ENCODE data around the gene VLDLR.
"Not testable (repeated sequence)": the region's sequence is repeated elsewhere in the genome, so short reads cannot be mapped to it uniquely, and the experiment has no call there.

The VLDLR gene

GRCh38 chr9:2664174-2665065 is 42.8 kb downstream of the VLDLR start:
- DNase-seq, result no peak

DNA sequence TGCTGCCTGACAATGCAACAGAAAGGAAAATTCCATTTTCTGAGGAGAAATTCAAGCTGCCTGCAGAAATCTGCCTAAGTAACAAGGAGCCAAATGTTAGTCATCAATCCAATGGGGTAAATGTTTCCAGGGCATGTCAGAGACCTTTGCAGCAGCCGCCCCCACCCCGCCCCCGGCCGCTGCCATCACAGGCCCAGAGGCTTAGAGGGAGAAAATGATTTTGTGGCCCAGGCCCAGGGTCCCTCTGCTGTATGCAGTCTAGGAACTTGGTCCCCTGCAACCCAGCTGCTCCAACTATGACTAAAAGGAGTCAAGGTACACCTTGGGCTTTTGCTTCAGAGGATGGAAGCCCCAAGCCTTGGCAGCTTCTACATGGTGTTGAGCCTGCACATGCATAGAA is 45.0 kb downstream of the VLDLR start:
- DNase-seq, result no peak

DNA sequence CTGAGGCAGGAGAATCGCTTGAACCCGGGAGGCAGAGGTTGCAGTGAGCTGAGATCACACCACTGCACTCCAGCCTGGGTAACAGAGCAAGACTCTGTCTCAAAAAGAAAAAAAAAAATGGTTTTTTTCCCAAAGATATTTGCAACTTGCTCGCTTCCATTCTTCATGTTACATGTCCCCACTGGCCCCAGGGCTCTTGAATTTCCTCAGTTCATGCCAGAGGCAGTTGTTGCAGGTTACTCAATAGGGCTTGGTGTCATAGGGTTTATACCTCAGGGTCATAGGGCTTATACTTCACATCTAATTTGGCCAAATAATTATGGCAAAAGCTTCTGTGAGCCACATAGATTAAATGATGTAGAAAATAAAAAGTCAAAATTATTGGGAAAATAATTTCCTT is 51.6 kb downstream of the VLDLR start:
- no peak for DNase-seq

- no peak for DNase-seq
Measured at GRCh38 chr9:2674141-2674824, 52.7 kb downstream of the VLDLR start.

GRCh38 chr9:2675834-2676233 is 54.2 kb downstream of the VLDLR start:
- no peak for DNase-seq

DNA sequence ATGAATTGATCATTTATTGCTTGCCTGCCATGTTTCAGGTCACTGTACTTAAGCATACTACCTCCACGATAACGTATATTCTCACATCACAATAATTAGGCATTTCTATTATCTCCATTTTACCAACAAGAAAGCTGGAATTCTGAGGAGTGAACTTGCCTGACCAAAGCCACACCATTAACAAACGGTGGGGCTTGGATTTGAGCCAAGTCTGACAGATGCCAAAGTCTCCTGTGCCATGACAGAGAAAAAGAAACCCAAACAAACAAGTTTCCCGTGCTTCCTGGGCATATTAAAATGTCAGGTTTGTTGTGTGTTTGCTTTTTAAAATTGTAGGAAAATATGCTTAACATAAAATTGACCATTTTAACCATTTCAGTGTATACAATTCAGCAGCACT is 54.9 kb downstream of the VLDLR start:
- no peak for DNase-seq

GRCh38 chr9:2677915-2678889 is 56.6 kb downstream of the VLDLR start:
- no peak for DNase-seq

- no peak for DNase-seq
Measured at GRCh38 chr9:2679011-2679410, 57.4 kb downstream of the VLDLR start.

GRCh38 chr9:2681981-2682380 is 60.4 kb downstream of the VLDLR start:
- DNase-seq, result no peak

DNA sequence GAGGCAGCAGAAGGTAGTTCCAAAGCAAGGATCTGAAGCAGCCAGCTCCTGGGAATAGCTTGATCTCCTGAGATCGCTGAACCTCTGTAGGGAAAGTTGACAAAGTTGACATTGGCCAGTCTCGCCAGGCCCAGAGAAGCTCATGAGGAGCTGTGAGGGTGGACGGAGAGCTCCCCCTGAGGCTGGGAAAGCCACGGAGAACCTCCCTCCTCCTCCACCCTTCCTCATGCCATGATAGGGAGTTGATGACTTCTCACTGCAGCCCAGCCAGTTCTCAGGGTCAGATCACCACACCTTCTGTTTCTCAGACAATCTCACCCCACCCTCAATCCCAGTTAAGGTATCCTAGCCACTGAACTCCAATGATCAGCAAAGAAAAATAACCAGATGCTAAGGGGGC is 65.3 kb downstream of the VLDLR start:
- no peak for DNase-seq

GRCh38 chr9:2688636-2689035 is 67.0 kb downstream of the VLDLR start:
- DNase-seq, result no peak

GRCh38 chr9:2691212-2691611 is 69.6 kb downstream of the VLDLR start:
- DNase-seq, result no peak

- no peak for DNase-seq
Measured at GRCh38 chr9:2691626-2692025, 70.0 kb downstream of the VLDLR start.

- DNase-seq, result no peak
Measured at GRCh38 chr9:2693056-2693455, 71.5 kb downstream of the VLDLR start.

DNA sequence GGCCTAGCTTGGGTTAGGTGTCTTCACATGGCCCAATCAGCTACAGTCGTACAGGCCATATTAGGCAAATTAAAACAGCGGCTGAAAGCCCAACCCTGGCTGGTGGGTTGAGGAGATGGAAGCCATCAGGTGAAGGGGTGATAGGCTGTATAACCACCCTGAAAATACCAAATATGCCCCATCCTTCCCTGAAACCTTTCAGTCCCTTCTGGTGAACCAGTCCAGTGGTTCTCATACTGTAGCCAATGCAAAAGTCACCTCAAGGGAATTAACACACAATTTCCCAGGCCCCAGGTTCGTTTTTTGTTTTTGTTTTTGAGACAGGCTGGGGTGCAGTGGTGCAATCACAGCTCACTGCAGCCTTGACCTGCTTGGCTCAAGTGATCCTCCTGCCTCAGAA is 75.9 kb downstream of the VLDLR start:
- no peak for DNase-seq

- no peak for DNase-seq
Measured at GRCh38 chr9:2700398-2700797, 78.8 kb downstream of the VLDLR start.

DNA sequence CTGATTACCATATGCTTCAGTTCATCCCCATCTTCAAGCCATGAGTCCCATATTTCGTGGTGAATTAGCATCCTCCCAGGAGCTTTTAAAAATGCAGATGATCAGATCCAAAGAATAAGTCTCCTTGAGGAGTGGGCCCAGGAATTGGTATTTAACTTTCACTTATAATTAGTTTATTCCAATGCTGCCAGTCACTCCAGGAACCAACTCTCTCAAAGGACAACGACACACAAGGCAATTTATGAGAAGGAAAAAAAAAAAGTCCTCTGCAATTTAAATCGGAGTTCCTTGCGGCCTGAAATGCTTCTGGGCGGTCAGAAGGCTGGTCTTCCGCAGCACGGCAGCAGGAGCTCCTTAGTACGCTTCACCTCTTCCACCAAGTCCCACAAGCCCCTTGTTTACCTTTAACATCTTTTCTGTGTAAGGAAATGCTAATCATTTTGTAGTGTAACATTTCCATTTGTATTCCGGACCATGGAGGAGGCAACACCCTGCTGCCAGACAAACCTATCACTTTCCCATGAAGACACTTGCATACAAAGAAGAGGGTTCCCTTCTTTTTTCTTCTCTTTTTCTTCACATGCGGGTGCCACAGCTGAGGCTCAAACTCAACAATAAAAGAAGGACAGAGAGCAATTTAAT is 79.4 kb downstream of the VLDLR start:
- no peak for DNase-seq

DNA sequence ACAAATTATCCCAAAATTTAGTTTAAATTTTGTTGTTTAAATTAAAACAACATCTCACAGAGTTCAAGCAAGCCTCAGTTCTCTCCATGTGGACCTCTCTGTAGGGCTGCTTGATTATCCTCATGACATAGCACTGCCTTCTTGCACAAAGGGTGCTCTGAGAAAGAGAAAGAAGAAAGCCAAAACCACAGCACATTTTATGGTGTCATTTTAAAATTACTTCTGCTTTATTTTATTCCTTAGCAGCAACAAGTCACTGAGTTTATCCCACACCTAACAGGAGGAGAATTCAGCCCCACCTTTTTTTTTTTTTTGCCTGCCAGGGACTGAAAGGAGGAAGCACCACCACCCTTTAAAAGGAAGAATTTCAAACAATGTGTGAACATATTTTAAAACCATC is 82.9 kb downstream of the VLDLR start:
- no peak for DNase-seq

- DNase-seq, result not testable (repeated sequence)
Measured at GRCh38 chr9:2707256-2707655, 85.7 kb downstream of the VLDLR start.
